ENCODE measurements around the gene ANO10. TPM values are rescaled to one million over a fixed set of nuclear protein-coding genes. Genes with fewer than 3 reads are reported as not detected.

Gene ANO10
- total RNA-seq, 1 experiment from 2014 or later: 29.8 TPM

DNA sequence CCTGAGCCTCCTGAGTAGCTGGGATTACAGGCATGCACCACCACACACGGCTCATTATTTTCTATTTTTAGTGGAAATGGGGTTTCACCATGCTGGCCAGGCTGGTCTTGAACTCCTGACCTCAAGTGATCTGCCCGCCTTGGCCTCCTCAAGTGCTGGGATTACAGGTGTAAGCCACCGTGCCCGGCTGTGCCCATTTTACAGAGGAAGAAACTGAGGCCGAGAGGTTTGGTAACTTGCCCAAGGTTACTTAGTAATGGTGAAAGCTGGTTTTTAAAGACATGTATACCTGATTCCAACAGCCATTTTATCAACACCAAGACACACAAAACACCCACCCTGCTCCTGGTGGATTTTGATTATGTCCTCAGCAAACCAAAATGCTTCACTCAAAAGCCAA, 206.7 kb downstream of the ANO10 start:
- DNase-seq (ENCODE audit: low read depth): no peak

DNA sequence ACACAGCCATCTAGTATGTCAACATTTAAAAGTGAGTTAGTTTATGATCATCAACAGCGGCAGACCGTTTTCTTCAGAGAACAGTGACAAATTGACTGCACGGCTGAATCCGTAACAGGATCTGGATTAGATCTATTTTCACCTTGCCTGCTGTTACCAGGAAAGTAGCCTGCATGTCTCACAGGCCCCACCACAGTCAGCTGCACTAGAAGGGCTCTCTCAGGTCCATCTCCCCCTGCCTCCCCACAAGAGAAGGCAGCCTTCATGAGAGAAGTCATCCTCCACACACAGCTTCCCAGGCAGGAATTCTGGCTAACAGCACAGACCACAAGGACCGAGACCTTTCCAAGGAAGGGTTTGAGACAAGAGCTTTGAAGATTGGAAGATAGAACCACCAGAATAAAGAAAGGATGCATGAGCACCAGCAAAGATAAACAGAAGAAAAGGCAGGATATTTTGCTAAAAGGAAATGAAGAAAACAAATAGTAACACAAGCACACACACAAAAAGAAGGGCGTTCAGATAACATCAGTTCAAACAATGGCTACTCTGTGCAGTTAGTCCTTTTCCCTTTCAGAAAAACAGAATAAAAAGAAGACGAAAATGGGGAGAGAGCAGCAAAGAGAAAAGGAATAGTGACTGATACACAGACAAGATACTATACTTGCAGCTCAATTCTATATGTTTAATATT, 208.0 kb downstream of the ANO10 start:
- no peak for DNase-seq (ENCODE audit: low read depth)

DNA sequence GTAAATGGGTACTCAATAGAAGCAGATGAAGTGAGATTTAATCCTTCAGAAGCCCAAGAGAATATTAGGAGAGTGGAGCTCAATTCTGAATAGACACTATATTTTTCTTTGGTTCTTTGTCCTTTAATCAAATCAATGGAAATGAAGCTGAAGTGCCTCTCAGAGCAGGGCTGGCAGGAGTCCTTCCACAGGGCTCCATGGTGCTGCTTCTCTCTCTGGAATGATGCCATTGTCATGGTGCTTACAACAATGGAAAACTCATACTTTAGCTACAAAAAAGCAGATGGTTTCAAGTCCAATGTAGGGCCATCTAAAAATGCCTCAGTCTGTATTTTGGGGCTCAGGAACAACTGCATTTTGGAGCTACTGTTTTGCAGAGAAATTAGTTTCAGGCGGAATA, 210.4 kb downstream of the ANO10 start:
- no peak for DNase-seq (ENCODE audit: low read depth)

DNA sequence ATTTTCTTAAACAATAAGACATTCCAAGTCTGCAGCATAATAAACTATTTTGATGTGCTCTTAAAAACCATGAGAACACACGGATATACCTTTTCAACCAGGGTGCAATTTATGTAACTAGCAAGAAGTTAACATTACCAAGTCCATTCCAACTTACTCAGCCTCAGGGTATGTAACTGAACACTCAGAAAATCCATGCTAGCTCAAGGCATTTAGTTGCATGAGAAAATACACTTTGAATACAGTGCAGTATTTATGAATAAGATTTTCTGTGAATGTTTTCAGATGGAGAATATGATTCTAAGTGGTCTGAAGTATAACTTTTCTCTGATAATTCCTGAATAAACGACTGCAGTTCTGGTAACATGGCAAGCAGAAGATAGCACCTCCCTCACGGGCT, 211.2 kb downstream of the ANO10 start:
- no peak for DNase-seq (ENCODE audit: low read depth)

DNA sequence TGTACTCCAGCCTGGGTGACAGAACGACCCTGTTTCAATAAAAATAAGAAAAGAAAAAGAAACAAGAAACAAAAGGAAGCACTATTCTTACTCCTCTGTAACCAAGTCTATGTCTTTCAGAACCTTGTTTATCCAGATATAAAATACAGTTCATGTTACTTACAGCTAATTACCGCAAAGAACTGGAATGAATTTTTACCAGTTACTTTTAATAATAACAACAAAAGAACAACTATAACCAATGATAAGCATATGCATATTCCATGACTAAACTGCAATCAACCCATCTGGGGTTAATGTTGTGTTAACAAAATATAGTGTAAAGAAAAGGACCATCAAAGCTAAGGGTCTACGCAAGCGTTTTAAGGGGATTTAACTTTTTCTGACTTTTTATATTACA, 212.3 kb downstream of the ANO10 start:
- DNase-seq (ENCODE audit: low read depth): no peak

DNA sequence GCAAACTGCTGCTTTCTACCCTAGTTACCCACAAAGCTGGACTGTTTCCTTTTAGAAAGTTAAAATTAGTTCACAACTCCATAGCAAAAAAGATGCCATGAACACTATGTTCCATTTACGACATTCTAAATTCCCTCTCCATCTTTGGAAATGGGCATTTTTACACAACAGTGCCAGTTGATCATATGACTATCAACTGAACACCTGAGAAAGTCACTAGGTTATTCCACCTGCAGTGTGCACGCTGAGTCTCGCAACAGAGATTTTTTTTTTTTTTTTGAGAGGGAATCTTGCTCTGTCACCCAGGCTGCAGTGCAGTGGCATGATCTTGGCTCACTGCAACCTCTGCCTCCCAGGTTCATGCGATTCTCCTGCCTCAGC, 215.2 kb downstream of the ANO10 start:
- no peak for DNase-seq (ENCODE audit: low read depth)

DNA sequence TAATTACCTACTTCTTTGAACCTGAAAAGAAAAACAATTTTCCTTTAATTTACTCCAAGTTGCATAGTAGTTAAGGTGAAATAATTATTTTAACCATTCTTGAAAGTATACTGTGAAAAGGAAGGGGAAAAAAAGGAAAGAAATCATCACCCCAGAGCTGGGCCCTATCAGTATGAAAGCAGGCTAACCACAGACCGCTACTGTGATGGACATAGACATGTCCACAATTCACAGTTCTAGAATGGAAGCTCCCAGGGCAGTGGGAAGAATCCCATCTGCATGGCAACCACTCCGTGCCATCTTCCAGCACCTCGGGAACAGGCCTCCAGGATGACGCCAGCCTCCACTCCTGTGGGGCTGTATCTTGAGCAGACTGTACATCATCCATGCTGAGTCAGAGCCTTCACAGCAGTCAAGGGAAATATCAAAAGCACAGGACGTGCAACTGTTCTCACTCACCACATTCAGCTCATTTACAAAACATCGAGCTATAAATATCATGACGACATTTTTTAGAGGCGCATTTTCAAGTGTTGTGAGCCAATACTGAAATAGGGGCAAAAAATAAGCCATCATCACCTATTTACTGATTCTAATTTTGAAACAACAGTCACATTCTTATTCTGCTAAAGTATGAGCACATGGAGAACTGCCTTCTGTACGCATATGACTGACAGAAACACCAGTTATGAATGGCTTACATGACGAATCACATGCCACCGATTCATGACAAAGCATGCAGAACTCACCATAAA, 215.7 kb downstream of the ANO10 start:
- DNase-seq (ENCODE audit: low read depth): peak; percentile 81

DNA sequence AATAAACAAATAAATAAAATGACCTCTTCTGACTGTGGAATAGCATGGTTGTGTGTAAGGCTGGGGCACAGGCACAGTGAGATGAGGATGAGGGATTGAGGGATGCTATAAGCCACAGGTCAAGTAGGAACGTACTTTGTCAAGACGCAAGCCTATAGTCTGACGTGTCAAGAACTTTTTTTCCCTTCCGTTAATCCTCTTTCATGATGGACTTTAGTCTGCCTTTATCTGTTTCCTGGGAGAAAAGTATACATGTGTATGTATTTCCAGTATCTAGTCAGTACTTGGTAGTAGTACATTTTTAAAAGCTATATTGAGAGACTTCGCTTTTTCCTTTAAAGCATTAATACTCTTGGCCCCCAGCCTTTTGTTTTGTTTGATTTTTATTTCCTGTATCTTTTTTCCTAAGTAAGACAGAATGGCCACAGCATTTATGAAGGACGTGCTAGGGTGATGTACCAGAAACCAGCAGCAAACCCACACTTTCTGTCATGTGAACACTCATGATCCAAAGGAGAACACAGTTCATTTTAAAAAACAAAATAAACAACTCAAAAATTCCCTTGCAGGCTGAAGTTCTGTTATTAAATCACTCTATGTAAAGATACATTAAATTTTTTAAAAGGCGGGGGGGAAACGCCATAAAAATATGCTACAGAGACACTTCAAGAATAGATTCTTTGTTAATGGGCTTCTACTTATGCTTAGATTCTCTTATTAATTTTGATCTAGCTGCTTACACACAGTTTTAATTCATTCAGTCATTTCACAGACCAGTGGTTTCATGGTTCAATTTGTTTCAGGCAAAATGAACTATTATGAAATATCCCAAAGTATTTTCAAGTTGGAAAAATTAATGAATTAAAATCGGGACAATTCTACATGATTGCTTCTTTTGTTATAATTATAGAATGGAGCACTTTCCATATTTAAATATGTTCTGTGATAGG, 220.8 kb downstream of the ANO10 start:
- no peak for DNase-seq (ENCODE audit: low read depth)

DNA sequence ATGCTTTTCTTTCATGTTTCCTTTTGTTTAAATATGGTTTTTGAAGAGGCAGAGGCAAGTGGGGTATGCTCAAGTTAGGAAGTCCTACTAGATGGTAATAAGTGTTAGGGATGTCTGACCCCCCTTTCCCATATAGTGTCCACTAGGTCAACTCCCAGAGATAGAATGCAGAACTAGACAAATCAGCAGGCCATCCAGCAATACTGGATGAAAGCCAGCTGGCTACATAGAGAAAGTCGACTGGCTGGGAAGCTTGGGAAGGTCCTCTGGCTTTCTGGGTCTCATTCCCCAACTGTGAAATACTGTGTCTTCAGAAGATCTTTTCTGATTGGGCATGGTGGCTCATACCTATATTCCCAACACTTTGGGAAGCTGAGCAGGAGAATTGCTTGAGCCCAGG, 221.6 kb downstream of the ANO10 start:
- DNase-seq (ENCODE audit: low read depth): no peak

DNA sequence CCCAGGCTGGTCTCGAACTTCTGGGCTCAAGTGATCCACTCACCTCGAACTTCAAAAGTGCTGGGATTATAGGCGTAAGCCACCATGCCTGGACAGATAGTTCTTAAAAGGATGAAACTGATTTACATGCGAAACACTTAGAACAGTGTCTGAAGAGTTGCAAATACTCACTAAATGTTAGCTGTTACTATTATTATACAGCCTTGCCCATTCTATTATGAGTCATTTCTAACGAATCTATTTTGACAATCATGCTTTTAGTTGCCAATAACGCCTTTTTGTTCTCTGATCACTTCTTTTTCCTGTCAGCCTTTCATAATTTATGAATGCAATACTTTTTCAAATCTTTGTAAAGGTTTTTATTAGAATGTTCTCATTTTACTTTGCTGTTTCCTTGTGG, 222.8 kb downstream of the ANO10 start:
- DNase-seq (ENCODE audit: low read depth): no peak

DNA sequence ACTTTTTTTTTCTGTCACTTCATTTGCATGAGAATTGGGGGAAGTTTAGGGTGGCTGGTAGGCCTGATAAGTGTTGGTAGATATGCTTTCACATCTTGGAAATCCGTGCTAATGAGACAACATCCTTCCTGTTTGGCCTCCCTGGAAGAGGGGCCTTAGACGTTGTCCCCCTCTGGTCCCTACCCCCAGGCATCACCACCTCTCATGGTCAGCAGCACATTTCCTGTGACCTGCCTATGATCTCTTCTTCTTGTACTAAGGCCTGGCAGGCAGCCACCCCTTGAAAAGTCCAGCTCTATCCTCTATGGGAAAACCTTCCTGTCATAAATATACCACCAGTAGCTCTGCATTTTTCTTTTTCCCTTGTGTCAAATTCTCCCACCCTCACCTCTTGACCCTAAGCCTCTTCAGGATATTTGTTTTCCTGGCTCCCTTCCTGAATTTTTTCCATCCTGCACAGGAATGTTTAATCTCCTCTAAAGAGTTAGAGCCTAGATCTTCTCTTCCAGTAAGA, 227.7 kb downstream of the ANO10 start:
- DNase-seq (ENCODE audit: low read depth): peak; percentile 57

DNA sequence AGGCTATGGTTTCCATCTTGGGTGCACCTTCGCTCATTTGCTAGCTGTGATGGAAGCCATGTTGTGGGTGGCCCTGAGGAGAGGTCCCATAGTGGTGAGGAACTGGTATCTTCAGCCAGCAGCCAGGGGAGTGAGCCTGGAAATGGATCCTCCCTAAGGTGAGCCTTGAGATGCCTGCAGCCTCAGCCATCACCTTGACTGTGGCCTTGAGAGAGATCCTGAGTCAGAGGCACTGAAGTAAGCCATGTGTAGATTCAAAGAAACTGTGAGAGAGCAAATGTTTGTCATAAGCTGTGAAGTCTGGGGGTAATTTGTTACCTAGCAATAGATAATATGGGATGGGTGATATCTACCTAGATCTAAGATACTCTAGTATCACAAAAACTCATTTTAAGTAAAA, 230.2 kb downstream of the ANO10 start:
- DNase-seq (ENCODE audit: low read depth): no peak

DNA sequence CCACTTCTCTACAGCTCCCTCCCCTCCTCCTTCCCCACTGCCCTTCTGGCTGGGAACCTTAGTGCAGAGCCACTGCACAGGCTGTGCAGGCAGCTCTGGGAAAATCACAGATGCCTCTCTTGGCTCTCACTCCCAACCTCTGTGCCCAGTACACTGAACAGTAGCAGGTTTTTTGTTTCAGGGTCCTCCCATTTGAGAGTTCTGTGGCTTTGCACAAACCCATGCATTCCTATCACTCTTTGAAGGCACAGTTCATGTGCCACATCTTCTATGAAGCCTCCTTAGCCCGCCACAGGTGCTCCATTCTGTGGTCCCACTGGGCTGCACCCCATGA, 231.6 kb downstream of the ANO10 start:
- DNase-seq (ENCODE audit: low read depth): no peak

DNA sequence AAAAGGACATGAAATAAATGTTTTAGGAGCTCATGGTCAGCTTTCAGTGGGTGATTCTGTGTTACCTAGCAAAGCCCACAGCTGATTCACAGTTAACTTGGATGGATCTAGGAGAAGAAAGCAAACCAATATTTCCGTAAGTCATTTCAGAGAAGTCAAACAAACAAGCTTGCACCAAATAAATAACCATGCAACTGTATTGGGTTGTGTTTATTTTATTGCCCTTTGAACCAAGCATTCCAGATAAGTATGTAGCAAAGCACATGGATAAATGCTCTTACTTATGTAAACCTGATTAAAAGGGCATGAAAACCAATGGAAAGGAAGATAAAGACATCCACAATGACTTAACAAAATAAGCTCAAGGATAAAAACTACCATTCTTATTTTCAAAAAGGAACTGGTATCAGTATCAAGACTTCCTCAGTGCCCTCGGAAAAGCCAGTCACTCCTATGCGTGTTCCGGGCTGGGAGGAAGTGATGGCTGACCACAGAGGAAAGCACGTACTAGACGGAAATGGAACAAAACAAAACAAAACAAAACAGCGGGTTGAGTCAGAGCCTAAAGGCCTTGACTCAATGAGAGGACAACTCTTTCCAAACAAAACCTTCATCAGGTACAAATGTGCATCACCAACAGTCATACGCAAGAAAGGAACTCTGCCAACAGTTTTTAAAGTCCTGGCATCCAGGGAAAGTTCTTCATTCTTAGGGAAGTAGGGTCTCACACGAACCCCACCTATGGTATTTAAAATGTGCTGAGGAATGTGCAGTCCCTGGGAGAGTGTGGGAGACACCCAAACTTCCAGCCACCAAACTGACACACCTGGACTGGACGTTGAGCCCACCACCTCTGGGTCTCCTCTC, 232.2 kb downstream of the ANO10 start:
- peak; percentile 67 for DNase-seq (ENCODE audit: low read depth)

DNA sequence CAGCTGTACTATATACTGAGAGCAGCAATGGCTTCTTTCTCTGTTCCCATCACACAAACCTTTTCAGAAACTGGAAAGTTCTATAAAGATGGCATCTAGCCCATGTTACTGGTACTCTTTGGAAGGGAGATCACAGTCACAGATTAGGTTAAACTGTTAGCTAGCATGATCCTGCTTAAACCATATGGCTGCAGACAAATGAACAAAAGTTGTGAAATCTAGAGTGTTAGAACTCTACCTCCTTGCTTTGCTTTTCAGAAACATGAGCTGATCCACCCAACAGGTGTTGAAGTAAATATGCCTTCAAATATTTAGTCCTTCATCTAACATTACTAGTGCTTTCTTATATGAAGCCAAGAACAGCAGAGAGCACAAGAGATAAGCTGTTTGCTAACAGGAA, 232.9 kb downstream of the ANO10 start:
- DNase-seq (ENCODE audit: low read depth): no peak

DNA sequence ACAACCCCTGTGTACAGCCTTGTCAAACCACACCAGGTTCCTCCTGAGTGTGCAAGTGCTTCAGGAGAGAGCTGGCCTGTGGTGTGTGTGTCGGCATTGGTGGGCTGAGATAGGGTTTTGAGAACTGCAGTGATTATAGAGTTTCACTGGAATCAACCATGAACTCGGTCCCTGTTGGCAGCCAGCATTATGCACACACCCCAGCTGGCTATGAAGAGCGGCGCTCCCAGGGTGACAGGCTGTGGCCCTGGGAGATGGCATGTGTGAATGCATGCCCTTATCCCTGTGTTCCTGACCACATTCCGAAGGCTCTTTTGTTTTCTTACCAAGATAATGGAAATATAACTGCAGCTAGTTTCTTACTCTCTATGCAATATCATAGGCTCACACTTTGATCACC, 233.6 kb downstream of the ANO10 start:
- DNase-seq (ENCODE audit: low read depth): no peak

DNA sequence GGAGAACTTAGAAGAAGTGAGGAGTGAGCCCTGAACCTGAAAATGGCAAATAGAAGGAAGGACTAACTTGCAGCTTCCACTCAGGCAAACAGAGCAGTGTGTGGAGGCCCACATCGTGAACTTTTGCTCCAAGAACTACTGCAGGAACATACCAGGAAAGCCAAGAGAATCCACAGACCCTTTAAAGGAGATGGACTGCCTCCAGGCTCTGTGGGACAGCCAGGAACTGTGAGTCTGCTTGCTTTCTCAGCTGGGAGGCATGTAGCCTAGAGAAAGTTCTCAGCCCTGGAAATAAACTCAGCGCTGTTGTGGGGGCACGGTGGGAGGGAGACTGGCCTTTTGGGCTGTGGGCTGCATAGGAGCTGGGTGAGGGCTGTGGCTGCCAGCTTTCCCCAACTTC, 242.5 kb downstream of the ANO10 start:
- no peak for DNase-seq (ENCODE audit: low read depth)

DNA sequence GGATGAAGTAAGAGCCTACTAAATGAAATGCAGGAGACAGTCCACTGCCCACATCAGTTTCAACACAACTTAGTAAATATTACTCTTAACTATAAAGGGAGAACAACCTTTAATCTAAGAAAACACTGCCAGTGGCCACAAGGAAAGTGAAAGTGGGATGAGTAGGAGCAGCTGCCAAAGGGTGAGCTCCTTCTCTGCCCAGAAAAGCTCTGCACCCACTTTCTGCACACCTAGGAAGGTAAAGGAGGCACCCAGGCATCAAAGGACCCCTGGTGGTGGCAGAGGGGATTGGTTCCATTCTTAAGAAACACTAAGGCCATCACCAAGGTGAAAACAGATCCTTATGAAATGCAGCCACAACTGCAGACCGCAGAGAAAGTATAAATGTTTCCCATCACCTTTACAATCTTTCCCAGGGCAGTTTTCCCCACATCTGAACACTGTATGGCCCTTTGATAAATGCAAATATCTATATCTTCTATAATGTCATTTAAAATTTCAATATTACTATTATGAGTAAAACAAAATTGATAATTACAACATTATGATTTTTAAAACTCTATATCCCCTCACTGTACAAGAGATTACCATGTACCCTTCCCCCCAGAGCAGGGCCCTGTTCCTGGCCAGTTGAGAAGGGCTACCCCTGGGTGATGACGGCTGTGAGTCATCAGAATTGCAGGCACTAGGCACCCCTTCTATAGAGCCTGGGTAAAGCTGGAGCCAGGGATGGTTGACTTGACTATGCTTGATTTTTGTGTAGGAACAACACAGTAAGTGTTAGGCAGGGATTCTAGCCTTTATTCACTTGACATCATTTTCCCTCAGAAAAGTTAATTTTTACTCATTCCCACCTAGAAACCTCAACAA, 243.5 kb downstream of the ANO10 start:
- DNase-seq (ENCODE audit: low read depth): peak; percentile 26

DNA sequence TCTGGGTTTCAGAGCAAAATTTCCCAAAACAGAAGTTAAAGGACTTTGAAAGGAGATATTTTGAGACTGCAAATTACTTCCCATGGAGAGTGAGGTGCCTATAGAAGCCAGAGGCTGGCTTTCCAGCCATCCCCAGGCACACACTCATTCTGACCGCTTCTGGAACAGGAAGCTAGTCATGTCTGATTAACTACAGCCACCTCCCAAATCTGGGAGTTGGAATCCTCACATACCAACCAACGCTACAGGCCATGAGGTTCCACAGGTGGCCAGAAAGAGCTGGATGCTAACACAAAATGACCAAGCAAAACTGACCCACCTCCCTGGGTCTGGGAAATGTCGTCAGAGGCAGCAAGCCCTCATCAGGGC, 248.3 kb downstream of the ANO10 start:
- DNase-seq (ENCODE audit: low read depth): no peak

DNA sequence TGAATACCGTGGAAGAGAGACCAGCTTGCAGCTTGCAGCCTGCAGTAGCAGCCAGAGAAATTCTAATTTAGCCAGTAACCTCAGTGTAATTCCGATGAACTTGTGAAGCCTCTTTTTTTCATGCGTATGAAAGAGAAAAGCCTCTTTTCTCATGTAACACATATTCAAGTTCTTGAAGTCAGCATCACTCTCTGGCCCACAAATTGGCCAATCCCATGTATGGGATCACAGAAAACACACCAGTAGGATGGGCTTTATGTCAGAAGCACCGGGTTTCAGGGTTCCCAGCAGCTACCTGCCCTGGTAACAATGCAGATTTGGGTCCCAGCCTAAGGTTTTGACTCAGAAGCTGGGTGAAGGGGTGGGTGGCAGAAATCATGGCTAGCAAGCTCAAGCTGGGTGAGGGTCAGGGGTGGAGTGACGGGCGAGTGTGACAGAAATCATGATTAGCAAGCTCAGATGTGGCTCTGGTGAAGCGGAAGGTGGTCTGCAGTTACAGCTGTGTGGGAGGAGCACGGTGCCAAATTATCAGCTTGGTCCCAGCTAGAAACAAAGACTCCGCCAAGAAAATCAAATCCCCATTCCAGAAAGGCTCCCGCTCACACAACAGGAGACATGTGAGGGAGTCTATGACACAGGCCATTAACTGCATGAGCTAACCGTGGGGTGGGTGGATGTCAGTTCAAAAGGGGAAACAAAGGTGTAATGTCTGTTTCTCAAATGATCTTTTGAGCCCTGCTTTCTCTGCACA, 248.8 kb downstream of the ANO10 start:
- no peak for DNase-seq (ENCODE audit: low read depth)
